Fibroblast of skin of right quadriceps (primary cell): Measurements from ENCODE around the gene DCAF12.
A peak's percentile ranks its signal among the peaks of the same experiment; 100 is the strongest.
"Not testable (repeated sequence)": the region's sequence is repeated elsewhere in the genome, so short reads cannot be mapped to it uniquely, and the experiment has no call there.

Experiments used
- DNase-seq: peaks from one replicate; pipeline ENCODE4 v3.0.0-alpha.2; 2013

Gene DCAF12

DNA sequence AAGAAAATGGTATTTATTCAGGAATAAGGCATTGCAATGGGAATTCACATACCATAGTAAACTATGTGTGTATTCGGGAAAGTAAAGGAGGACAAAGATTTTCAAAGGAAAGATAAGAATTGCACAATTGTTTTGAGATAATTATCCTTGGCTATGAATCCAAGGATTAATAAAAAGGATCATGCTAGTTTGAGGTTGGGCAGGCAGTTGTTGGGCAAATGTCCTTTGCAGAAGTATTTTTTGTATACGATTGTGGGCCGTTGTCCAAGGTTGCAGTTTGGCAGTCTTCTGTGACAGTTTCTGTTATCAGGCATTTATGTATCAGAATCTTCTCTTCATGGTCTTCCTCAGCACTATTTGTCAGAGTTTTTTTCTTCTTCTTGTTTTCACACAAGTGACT is 67.2 kb downstream of the DCAF12 start:
- no peak for DNase-seq

DNA sequence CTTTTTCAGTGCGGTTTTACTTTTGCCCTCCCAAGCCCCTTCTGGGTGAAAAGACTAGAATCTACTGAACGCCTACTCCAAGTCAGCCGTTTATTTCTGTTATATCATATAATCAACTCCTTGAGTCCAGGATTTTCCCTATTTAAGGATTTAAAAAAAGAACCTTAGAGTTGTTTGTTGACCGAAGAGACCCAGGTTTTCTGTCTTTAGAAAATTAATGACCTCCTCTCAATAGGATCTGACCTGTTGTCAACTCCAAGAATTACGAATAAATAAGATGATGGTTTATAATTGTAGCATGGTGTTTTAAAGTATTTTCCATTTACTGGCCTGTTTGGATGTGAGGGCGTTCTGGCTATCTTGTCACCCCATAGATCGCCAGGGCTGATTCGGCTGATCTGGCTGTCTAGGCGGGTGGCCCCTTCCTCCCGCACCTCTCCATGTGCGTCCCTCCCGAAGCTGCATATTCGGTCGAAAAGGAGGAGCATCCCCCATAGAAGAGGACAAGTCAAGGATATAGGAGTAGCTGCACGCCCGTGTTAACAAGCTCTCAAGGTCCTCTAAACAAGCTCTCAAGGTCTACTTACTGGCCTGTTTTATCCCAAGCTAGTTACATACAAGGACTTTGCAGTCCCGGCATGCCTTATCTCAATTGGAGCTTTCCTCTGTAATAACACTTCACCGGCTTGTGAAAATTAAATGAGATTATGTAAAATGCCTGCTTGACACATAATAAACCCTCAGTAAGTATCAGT is 76.7 kb downstream of the DCAF12 start:
- DNase-seq, result no peak

DNA sequence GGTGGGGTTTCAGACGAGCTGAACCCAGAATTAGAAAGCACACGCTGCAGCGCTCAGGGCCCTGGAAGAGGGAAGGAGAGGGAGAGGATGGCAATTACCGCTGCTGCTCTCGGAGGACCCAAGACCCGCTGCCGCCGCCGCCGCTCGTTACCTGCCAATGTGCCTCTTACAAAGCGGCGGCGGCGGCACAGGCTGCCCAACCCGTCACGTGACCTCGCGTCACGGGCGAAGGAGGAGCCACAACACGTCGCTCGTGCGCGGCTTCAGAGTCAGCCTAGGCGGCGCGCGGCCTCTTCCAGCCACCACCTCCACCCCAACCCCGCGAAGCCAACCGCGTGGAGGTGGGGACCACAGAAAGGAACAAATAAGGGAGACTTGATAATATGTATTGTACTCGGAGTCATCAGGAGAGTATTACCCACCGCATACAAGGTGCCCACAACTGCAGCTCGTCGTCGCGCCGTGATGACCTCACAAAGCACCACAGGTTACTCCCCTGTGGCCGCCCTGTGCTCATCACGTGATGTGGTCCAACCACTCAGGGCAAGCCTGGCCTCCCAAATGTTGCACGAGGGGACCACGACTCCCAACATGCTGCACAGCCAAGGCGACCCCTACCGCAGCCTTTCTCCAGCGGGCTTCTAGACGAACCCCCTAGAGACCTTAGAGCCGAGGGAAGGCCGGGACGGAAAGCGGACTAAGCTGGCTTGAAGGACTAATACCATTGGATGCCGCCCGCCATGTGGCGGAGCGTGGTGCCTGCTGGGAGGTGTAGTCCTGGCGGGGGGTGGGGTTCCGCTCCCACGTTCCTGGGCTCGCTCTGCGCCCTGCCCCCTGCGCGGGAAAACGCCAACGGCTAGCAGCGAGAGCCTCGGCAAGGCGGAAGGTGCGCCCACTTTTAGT is 77.5 kb downstream of the DCAF12 start, which contains the start of gene UBAP2:
Gene UBAP2, minus strand, starts transcription at position 161 of the 903 bp plus-strand sequence. CDS start 31,739 bp downstream, outside the sequence.
- peak; percentile 98 for DNase-seq

DNA sequence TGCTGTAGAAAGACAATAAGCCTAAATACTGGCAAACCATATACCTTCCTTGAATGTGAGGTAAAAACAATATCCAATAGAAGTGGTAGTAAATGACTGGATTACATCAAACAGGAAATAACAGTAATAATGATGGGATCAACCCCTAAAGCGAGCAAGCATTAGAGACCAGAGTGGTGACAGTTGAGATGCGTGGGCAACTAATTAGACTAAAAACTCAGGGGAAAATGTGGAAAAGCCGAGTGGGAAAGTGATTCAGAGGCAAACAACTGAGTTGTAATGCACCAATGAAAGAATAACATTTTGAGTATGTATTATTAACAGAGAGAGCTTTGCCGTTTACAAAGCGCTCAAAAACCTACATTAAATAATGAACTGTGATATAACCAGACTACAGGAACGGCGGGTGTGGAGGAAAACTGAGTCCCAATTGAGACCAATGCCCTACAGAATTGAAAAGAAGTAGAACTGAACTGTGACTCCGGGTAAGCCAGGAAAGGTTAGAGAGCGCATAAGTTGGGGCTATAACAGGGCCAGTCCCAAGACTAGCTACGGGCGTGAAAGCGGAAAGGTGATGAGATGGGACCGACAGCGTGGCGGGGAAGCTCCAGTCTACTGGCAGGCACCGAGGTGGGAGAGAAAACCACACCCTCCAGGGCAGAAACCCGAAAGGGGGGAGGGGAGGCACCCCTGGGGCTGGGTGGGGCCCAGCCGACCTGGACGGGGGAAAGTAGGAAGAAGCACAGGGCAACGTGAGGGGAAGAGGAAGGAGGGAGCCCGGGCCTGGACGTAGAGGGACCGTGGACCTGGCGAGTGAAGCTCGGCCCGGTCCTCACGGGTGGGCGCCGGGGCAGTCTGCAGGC is 78.4 kb downstream of the DCAF12 start:
- DNase-seq, result peak; percentile 25

DNA sequence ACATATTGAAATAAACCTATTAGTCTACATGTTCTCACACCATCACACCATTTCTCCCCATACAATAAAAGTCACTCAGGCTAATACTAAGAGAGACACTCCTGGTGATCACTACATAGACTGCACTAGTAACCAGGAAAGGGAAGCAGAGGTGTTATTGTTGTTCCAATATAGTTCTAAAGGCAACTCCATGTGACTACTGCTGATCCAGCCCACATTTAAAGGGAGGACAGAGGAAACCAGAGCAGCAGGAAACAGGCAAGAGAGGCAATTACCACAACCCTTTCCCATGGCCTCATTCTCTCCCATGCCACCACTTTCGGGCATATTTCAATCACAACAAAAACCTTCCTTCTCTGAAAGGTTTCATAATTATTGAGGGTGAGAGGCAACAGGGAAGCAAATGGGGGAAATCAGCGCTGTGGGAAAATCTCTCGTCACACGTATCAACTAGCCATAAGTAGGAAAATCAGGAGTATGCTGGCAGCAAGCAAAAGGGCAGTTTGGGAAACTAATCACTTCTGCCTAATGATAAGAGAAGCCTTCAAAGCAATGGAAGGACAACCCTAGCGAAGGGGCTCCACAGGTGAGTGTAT is 79.6 kb downstream of the DCAF12 start:
- DNase-seq, result no peak

DNA sequence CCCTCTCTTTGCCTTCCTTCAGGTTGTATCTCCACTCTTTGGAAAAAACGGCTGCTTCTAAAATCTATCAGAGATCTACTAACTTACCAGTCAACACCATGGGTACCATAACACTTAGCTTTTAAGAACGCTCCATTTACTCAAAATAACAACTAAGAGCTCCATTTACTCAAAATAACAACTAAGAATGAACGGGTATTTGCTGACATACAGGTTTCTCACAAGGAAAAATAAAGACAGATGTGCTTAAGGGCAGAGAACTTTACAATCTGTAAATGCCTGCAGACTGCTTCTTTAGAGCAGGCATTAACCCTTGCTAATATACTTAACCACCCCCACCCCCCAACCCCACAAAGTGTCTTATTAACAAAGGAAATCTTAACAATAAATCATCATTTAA is 80.6 kb downstream of the DCAF12 start:
- DNase-seq, result no peak

DNA sequence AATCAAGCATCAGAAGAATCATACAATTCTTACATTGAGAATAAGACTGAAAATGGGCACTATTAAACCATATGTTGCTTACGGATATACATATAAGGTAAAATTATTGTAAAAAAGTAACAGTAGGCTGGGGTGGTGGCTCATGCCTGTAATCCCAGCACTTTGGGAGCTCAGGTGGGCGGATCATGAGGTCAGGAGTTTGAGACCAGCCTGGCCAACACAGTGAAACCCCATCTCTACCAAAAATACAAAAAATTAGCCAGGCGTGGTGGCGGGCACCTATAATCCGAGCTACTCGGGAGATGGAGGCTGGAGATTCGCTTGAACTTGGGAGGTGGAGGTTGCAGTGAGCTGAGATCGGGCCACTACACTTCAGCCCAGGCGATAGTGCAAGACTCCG is 84.4 kb downstream of the DCAF12 start:
- DNase-seq, result not testable (repeated sequence)

DNA sequence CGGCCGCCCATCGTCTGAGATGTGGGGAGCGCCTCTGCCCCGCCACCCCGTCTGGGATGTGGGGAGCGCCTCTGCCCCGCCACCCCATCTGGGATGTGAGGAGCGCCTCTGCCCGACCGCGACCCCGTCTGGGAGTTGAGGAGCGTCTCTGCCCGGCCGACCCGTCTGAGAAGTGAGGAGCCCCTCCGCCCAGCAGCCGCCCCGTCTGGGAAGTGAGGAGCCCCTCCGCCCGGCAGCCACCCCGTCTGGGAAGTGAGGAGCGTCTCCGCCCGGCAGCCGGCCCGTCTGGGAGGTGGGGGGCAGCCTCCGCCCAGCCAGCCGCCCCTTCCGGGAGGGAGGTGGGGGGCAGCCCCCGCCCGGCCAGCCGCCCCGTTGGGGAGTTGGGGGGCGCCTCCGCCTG is 87.6 kb downstream of the DCAF12 start:
- DNase-seq, result not testable (repeated sequence)

DNA sequence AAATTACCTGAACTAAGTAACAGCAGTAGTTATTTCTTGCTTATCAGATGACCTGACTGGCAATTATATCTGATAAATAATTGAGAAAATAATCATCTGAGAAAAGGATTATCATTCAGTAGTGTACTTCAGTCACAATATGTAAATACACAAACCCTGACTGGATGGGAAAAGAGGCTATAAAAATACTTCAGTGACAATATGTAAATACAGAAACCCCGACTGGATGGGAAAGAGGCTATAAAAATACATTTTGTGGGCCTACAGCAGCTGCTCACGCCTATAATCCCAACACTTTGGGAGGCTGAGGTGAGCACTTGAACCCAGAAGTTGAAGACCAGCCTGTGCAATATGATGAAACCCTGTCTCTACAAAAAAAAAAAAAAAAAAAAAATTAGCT is 88.9 kb downstream of the DCAF12 start:
- no peak for DNase-seq

DNA sequence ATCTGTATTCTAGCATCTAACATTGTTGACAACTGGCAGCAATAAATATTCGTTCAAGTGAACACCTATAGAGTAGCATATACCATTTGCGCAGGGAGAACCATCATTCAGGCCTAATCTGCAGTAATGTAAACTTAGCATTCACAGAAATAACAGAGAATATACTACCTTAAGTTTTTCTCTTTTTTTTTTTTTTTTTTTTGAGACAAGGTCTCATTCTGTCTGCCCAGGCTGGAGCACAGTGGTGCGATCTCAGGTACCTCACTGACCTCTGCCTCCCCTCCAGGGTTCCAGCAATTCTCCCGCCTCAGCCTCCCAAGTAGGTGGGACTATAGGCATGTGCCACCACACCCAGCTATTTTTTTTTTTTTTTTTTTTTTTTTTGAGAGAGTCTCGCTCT is 89.9 kb downstream of the DCAF12 start:
- DNase-seq, result no peak
